HG02610 (cell line): Measurements from ENCODE around the gene ARMH3.

Experiments
- ATAC-seq: cut with Tn5 transposase; IDR thresholded peaks from one replicate; pipeline ENCODE4 v1.9.1; 2021; ENCODE audit warnings: mild to moderate bottlenecking, moderate library complexity; ENCODE audit not compliant: unreplicated experiment

Gene ARMH3

GRCh38 chr10:101875068-101875688 is 180.8 kb downstream of the ARMH3 start:
- ATAC-seq: no peak

- ATAC-seq: no peak
Observed at GRCh38 chr10:101874252-101874651, 181.7 kb downstream of the ARMH3 start.

GRCh38 chr10:101867931-101868330 is 188.0 kb downstream of the ARMH3 start:
- no peak for ATAC-seq

- no peak for ATAC-seq
Observed at GRCh38 chr10:101859530-101859929, 196.4 kb downstream of the ARMH3 start.

- ATAC-seq: peak; percentile 91
Observed at GRCh38 chr10:101858723-101859500, 197.1 kb downstream of the ARMH3 start.

- no peak for ATAC-seq
Observed at GRCh38 chr10:101857802-101858476, 198.0 kb downstream of the ARMH3 start.

GRCh38 chr10:101856626-101857025 is 199.3 kb downstream of the ARMH3 start:
- no peak for ATAC-seq

- ATAC-seq: no peak
Observed at GRCh38 chr10:101851411-101852116, 204.4 kb downstream of the ARMH3 start.

GRCh38 chr10:101850749-101851148 is 205.2 kb downstream of the ARMH3 start:
- no peak for ATAC-seq

GRCh38 chr10:101848894-101849351 is 207.1 kb downstream of the ARMH3 start:
- no peak for ATAC-seq

GRCh38 chr10:101848408-101848807 is 207.6 kb downstream of the ARMH3 start:
- ATAC-seq: no peak

- ATAC-seq: no peak
Observed at GRCh38 chr10:101845893-101846292, 210.1 kb downstream of the ARMH3 start.

GRCh38 chr10:101843032-101844021 is 212.6 kb downstream of the ARMH3 start, which contains the start of gene KCNIP2:
KCNIP2 (minus strand) TSS chr10:101843800; CDS start chr10:101843568, 232 bp downstream.
- ATAC-seq: no peak

- no peak for ATAC-seq
Observed at GRCh38 chr10:101841826-101842225, 214.1 kb downstream of the ARMH3 start.

GRCh38 chr10:101840741-101841453 is 215.1 kb downstream of the ARMH3 start:
- ATAC-seq: peak; percentile 65

- ATAC-seq: no peak
Observed at GRCh38 chr10:101840102-101840684, 215.8 kb downstream of the ARMH3 start.

- no peak for ATAC-seq
Observed at GRCh38 chr10:101839416-101840063, 216.4 kb downstream of the ARMH3 start.

- no peak for ATAC-seq
Observed at GRCh38 chr10:101839002-101839401, 217.0 kb downstream of the ARMH3 start.
